H1 (cell line): ENCODE data around the gene LAP3. TPM values are rescaled to one million over a fixed set of nuclear protein-coding genes. Genes with fewer than 3 reads are reported as not detected.
A peak's percentile ranks its signal among the peaks of the same experiment; 100 is the strongest.

ENCODE experiments used
- CTCF ChIA-PET: fragments of 300-600 bp; sonication (Branson Sonifier 250); formaldehyde crosslinking; loops from one replicate; lab custom pipeline; 2021; ENCODE audit not compliant: partially characterized antibody; lab: Charles Lee
- POLR2A ChIA-PET: fragments of 300-600 bp; sonication (Branson Sonifier 250); formaldehyde crosslinking; loops from one replicate; lab custom pipeline; 2021; ENCODE audit warnings: inconsistent platforms; ENCODE audit not compliant: partially characterized antibody; lab: Charles Lee
- DNase-seq, 2 experiments: peaks; one replicate each; pipeline versions ENCODE4 v3.0.0 to v3.0.0-alpha.2; 2010 to 2022; ENCODE audit warnings: low spot score in 2 of 2, low read depth in 1 of 2, mixed read lengths in 1 of 2
- FAIRE-seq: peaks from 2 replicates; lab custom pipeline; 2011; peaks lifted over from hg19 to GRCh38; lab: Jason Lieb, UNC
- H2AFZ ChIP-seq: 2 replicates; pipeline ENCODE4 v1.8.1; 2012; ENCODE audit warnings: low read length, inconsistent platforms
- H2AK5ac ChIP-seq: 2 replicates; pipeline ENCODE4 v1.6.1; 2013; ENCODE audit warnings: low read depth, low read length
- H2BK120ac ChIP-seq: replicated peaks from 2 replicates; pipeline ENCODE3; 2013; ENCODE audit warnings: low read depth, low read length, inconsistent platforms
- H2BK12ac ChIP-seq: 2 replicates; pipeline ENCODE4 v1.6.1; 2013; ENCODE audit warnings: low read depth, low read length
- H2BK15ac ChIP-seq: 2 replicates; pipeline ENCODE4 v1.6.1; 2013; ENCODE audit warnings: low read length
- H2BK20ac ChIP-seq: 2 replicates; pipeline ENCODE4 v1.6.1; 2013; ENCODE audit warnings: low read length
- H2BK5ac ChIP-seq: 2 replicates; pipeline ENCODE4 v1.6.1; 2013; ENCODE audit warnings: low read depth, low read length
- H3K14ac ChIP-seq: 2 replicates; pipeline ENCODE4 v1.6.1; 2013; ENCODE audit warnings: inconsistent platforms; ENCODE audit not compliant: insufficient read length
- H3K18ac ChIP-seq: 2 replicates; pipeline ENCODE4 v1.6.1; 2013; ENCODE audit warnings: low read length; ENCODE audit errors: extremely low read depth
- H3K23ac ChIP-seq: 2 replicates; pipeline ENCODE4 v1.6.1; 2013; ENCODE audit warnings: inconsistent platforms; ENCODE audit not compliant: insufficient read length
- H3K23me2 ChIP-seq: 2 replicates; pipeline ENCODE4 v1.6.1; 2013; ENCODE audit warnings: low read depth, low read length
- H3K27ac ChIP-seq: 2 replicates; pipeline ENCODE4 v1.6.1; 2011; ENCODE audit warnings: low read depth, low read length, inconsistent platforms
- H3K27me3 ChIP-seq, 4 experiments: replicated peaks in 1 of 4; 1 replicate in 1 of 4; 2 replicates in 3 of 4; pipeline versions ENCODE4 v1.6.1 to v1.8.1; 2011 to 2013; ENCODE audit warnings: low read length in 3 of 4, mild to moderate bottlenecking in 3 of 4, inconsistent platforms in 2 of 4, mixed read lengths in 2 of 4, moderate library complexity in 1 of 4; ENCODE audit not compliant: control insufficient read depth in 3 of 4, insufficient read depth in 3 of 4; ENCODE audit errors: extremely low read depth in 1 of 4
- H3K36me3 ChIP-seq, 4 experiments: 2 replicates each; pipeline versions ENCODE4 v1.6.1 to v1.8.1; 2011 to 2013; ENCODE audit warnings: mild to moderate bottlenecking in 4 of 4, low read length in 3 of 4, moderate library complexity in 2 of 4, control low read depth in 1 of 4, inconsistent platforms in 1 of 4; ENCODE audit not compliant: insufficient read depth in 4 of 4, control insufficient read depth in 2 of 4
- H3K4ac ChIP-seq: replicated peaks from 2 replicates; pipeline ENCODE3; 2013; ENCODE audit warnings: low read length, low read depth, mixed read lengths, inconsistent platforms; ENCODE audit not compliant: insufficient read length
- H3K4me1 ChIP-seq, 4 experiments: replicated peaks in 1 of 4; 1 replicate in 1 of 4; 2 replicates in 3 of 4; pipeline versions ENCODE4 v1.6.1 to v1.8.1; 2011 to 2013; ENCODE audit warnings: low read length in 3 of 4, inconsistent platforms in 2 of 4, mixed read lengths in 1 of 4; ENCODE audit not compliant: insufficient read depth in 4 of 4, control insufficient read depth in 3 of 4
- H3K4me2 ChIP-seq, 2 experiments: 2 replicates each; pipeline versions ENCODE4 v1.6.1 to v1.8.1; 2011 to 2013; ENCODE audit warnings: low read depth in 2 of 2, low read length in 2 of 2, control low read depth in 1 of 2, inconsistent platforms in 1 of 2, mild to moderate bottlenecking in 1 of 2; ENCODE audit not compliant: insufficient read depth in 1 of 2
- H3K4me3 ChIP-seq, 4 experiments: fragments of 200-600, 300-600 bp in 1 of 4; sonication (generic), shearing (Covaris generic), sonication (Bioruptor Twin) in 1 of 4; 2 replicates each; pipeline versions ENCODE4 v1.5.1 to v1.8.1; 2011 to 2016; ENCODE audit warnings: low read length in 4 of 4, low read depth in 3 of 4, control low read depth in 2 of 4, inconsistent platforms in 2 of 4, mild to moderate bottlenecking in 2 of 4, mixed read lengths in 1 of 4, moderate library complexity in 1 of 4; ENCODE audit not compliant: insufficient read depth in 2 of 4; ENCODE audit errors: extremely low read depth in 1 of 4
- H3K56ac ChIP-seq: replicated peaks from 2 replicates; pipeline ENCODE3; 2013; ENCODE audit warnings: low read depth, mild to moderate bottlenecking, mixed read lengths, low read length, inconsistent platforms; ENCODE audit not compliant: insufficient read length
- H3K79me1 ChIP-seq: 2 replicates; pipeline ENCODE4 v1.6.1; 2013; ENCODE audit warnings: low read depth, low read length, control low read depth
- H3K79me2 ChIP-seq, 2 experiments: 2 replicates each; pipeline versions ENCODE4 v1.6.1 to v1.8.1; 2012 to 2013; ENCODE audit warnings: low read length in 2 of 2, mild to moderate bottlenecking in 2 of 2, inconsistent platforms in 1 of 2; ENCODE audit not compliant: insufficient read depth in 2 of 2, control insufficient read depth in 1 of 2
- H3K9ac ChIP-seq, 4 experiments: replicated peaks in 1 of 4; 1 replicate in 1 of 4; 2 replicates in 3 of 4; pipeline versions ENCODE4 v1.6.1 to v1.8.1; 2011 to 2013; ENCODE audit warnings: low read depth in 3 of 4, low read length in 3 of 4, control low read depth in 2 of 4, mild to moderate bottlenecking in 2 of 4, moderate library complexity in 2 of 4, inconsistent platforms in 1 of 4; ENCODE audit errors: extremely low read depth in 1 of 4
- H3K9me3 ChIP-seq, 2 experiments: 2 replicates each; pipeline versions ENCODE4 v1.6.1 to v1.8.1; 2012 to 2013; ENCODE audit warnings: mild to moderate bottlenecking in 2 of 2, moderate library complexity in 2 of 2, control low read depth in 1 of 2, inconsistent platforms in 1 of 2, low read depth in 1 of 2, low read length in 1 of 2, mixed read lengths in 1 of 2; ENCODE audit not compliant: insufficient read depth in 2 of 2
- H4K20me1 ChIP-seq, 2 experiments: replicated peaks in 1 of 2; 2 replicates each; pipeline versions ENCODE3 to v1.8.1; 2011 to 2013; ENCODE audit warnings: inconsistent platforms in 2 of 2, low read length in 2 of 2, mild to moderate bottlenecking in 1 of 2; ENCODE audit not compliant: insufficient read depth in 2 of 2, control insufficient read depth in 1 of 2
- H4K5ac ChIP-seq: 2 replicates; pipeline ENCODE4 v1.6.1; 2013; ENCODE audit warnings: low read length, low read depth, mixed read lengths, inconsistent platforms; ENCODE audit not compliant: insufficient read length
- H4K8ac ChIP-seq: 2 replicates; pipeline ENCODE4 v1.8.0; 2013; ENCODE audit warnings: mild to moderate bottlenecking, moderate library complexity, low read length, inconsistent platforms; ENCODE audit not compliant: insufficient read depth; ENCODE audit errors: extremely low read depth
- H4K91ac ChIP-seq: replicated peaks from 2 replicates; pipeline ENCODE3; 2013; ENCODE audit warnings: low read length, mixed read lengths, inconsistent platforms; ENCODE audit not compliant: insufficient read length
- CBX8 ChIP-seq: fragments of 300-800, 300-1000 bp; sonication (generic); IDR thresholded peaks from 2 replicates; pipeline ENCODE4 v1.7.1; 2016; ENCODE audit warnings: low read depth, low read length, borderline replicate concordance
- CREB1 ChIP-seq: IDR thresholded peaks from 2 replicates; pipeline ENCODE4 v1.6.1; 2012; ENCODE audit warnings: inconsistent platforms
- WGBS, 2 experiments: shearing (Covaris generic) in 1 of 2; methylation state at CpG; one replicate each; pipeline versions ENCODE4 v1.1.6 to v1.1.7; 2013 to 2015; ENCODE audit warnings: low lambda C conversion rate in 2 of 2, mixed read lengths in 2 of 2, inconsistent platforms in 1 of 2, low coverage in 1 of 2, missing lambda C conversion rate in 1 of 2; ENCODE audit not compliant: insufficient replicate concordance in 2 of 2, insufficient coverage in 1 of 2, insufficient read length in 1 of 2; ENCODE audit errors: extremely low coverage in 1 of 2, missing lambda C conversion rate in 1 of 2; 5-methylcytosine and 5-hydroxymethylcytosine counted together
- polyA plus RNA-seq, 7 experiments: library from polyadenylated mRNA; depleted of rRNA in 3 of 7; stranded (reverse) in 5 of 7; unstranded in 2 of 7; fragments of >200 nt in 5 of 7; fragments of 200-250 nt in 2 of 7; gene quantifications; 1 replicate in 5 of 7; 2 replicates in 1 of 7; 4 replicates in 1 of 7; pipeline versions ENCODE4 v1.2.1 to v1.2.3, GENCODE V29; 2011 to 2013; ENCODE audit warnings: missing spikeins in 2 of 7, mixed read lengths in 2 of 7
- total RNA-seq: library from RNA; stranded (reverse); fragmentation: NEBNext Ultra II Directional; extraction: Animal tissue kit (Norgen Biotek cat#: 25700); gene quantifications from 2 replicates; pipeline ENCODE4 v1.2.1, GENCODE V29; 2021

The LAP3 gene
- total and polyA plus RNA-seq, 2 of the 8 experiments (the other 6 are each of a cell fraction or from before 2014, with no cell fraction given) = 28.3 to 50.9 TPM

DNA sequence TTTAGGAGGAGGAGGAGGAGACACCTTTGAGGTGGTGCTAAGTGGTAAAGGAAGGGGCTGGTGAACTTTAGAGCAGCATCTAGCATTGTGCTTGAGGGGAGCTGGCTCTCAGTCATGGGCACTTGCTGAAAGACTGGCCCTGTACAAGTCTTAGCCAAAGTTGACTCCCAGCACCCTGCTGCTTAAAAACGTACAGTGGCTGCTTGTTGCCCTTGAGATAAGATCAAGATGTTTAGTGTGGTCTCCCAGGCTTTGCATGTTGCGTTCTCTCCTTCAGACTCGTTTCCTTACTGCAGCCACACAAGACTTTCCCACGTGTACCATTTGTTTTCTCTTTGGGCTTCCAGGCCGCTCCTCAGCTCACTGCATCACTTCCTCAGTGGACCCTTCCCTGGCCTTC is 39.3 kb downstream of the LAP3 start:
- H4K91ac ChIP-seq = no peak overlapping the region
- H2BK120ac ChIP-seq = no peak overlapping the region
- no peak overlapping the region for H2BK20ac ChIP-seq
- DNase-seq (no peak), FAIRE-seq (no peak)
- POLR2A ChIA-PET = interaction anchor here (1.3 to 2.2 kb wide), 2 partner anchors 10 to 33 kb away, joined by 4 to 13 read pairs; no protein-coding TSS in a partner anchor
- peaks cover 4 to 37% (median 26%) of the 10 kb centered on the region in 4 experiments for H3K36me3 ChIP-seq
- peaks cover 20% of the 10 kb centered on the region for H3K79me1 ChIP-seq
- H3K18ac ChIP-seq = no peak overlapping the region
- no peak overlapping the region for H4K8ac ChIP-seq
- no peaks in the 10 kb centered on the region for H3K9me3 ChIP-seq
- H3K23me2 ChIP-seq = peaks cover 7% of the 10 kb centered on the region; the same call in 1 of the 2 replicates
- peak overlapping the region; percentile 38 to 79; a peak in 3 of 4 replicates for H3K4me2 ChIP-seq
- no peak overlapping the region for H3K14ac ChIP-seq
- H3K56ac ChIP-seq = no peak overlapping the region
- no peak overlapping the region for H3K23ac ChIP-seq
- peaks cover 34 to 54% of the 10 kb centered on the region in 2 experiments for H3K79me2 ChIP-seq
- no peak overlapping the region for H2AFZ ChIP-seq
- H3K4me3 ChIP-seq = no peak overlapping the region; a peak in 1 of 8 replicates
- no peaks in the 10 kb centered on the region for H3K27me3 ChIP-seq
- H4K5ac ChIP-seq = no peak overlapping the region
- no peak overlapping the region for H2BK5ac ChIP-seq
- peaks cover 0 to 4% (median 0%) of the 10 kb centered on the region in 4 experiments; a peak in 1 of 7 replicates for H3K4me1 ChIP-seq
- H3K9ac ChIP-seq = peak overlapping the region in 1 of 4 experiments; percentile 40; a peak in 2 of 7 replicates
- no peak overlapping the region for H2BK12ac ChIP-seq
- CTCF ChIA-PET = no interaction called here
- 81% methylated on average over 5 of the region's 5 CpGs; no CpG with 5 or more reads in 1 of the 2 experiments for WGBS, 2 experiments
- H2BK15ac ChIP-seq = no peak overlapping the region
- H2AK5ac ChIP-seq = no peak overlapping the region
- no peak overlapping the region for H3K4ac ChIP-seq
- H3K27ac ChIP-seq = no peak overlapping the region
- peaks cover 4 to 20% of the 10 kb centered on the region in 2 experiments for H4K20me1 ChIP-seq
- TF ChIP-seq CBX8 (no peak), CREB1 (no peak)
